Measurements from ENCODE around the gene C1orf50. TPM values are rescaled to one million over a fixed set of nuclear protein-coding genes. Genes with fewer than 3 reads are reported as not detected.
A peak's percentile ranks its signal among the peaks of the same experiment; 100 is the strongest.

Gene C1orf50
- total and polyA plus RNA-seq, 9 donors, result 4.6 to 12.9 (median 8.1) TPM

GRCh38 chr1:42757892-42758275, 9.2 kb upstream of the C1orf50 start:
- H3K27me3 ChIP-seq (ENCODE audit: control insufficient read depth, insufficient read depth, low read length), result no peaks in the 10 kb centered on the region
- no peak overlapping the region for H3K4me3 ChIP-seq (ENCODE audit: low read length)
- DNase-seq, result no peak
- H3K9me3 ChIP-seq (replicated peaks; ENCODE audit: control insufficient read depth, low read depth, low read length), result no peaks in the 10 kb centered on the region
- no peak overlapping the region for H3K27ac ChIP-seq (ENCODE audit: low read length)
- H3K4me1 ChIP-seq (ENCODE audit: control insufficient read depth, insufficient read depth, low read length), result no peaks in the 10 kb centered on the region
- peaks cover 75% of the 10 kb centered on the region for H3K36me3 ChIP-seq (ENCODE audit: control insufficient read depth, insufficient read depth, low read length)

- no peaks in the 10 kb centered on the region for H3K9me3 ChIP-seq (replicated peaks; ENCODE audit: control insufficient read depth, low read depth, low read length)
- H3K36me3 ChIP-seq (ENCODE audit: control insufficient read depth, insufficient read depth, low read length), result peaks cover 72% of the 10 kb centered on the region
- no peak overlapping the region for H3K4me3 ChIP-seq (ENCODE audit: low read length)
- H3K4me1 ChIP-seq (ENCODE audit: control insufficient read depth, insufficient read depth, low read length), result no peaks in the 10 kb centered on the region
- no peak for DNase-seq
- no peaks in the 10 kb centered on the region for H3K27me3 ChIP-seq (ENCODE audit: control insufficient read depth, insufficient read depth, low read length)
- no peak overlapping the region for H3K27ac ChIP-seq (ENCODE audit: low read length)
- 79% methylated on average over 2 of the region's 3 CpGs for WGBS (ENCODE audit: insufficient coverage)
These were observed 8.4 kb upstream of the C1orf50 start for GRCh38 chr1:42758641-42759040.

GRCh38 chr1:42759114-42759513, 7.9 kb upstream of the C1orf50 start:
- no peak for DNase-seq
- Histone ChIP-seq H3K27ac (ENCODE audit: low read length) (no peak overlapping the region), H3K4me1 (ENCODE audit: control insufficient read depth, insufficient read depth, low read length) (peaks cover under 1% of the 10 kb centered on the region), H3K36me3 (ENCODE audit: control insufficient read depth, insufficient read depth, low read length) (peaks cover 68% of the 10 kb centered on the region), H3K4me3 (ENCODE audit: low read length) (no peak overlapping the region), H3K9me3 (replicated peaks; ENCODE audit: control insufficient read depth, low read depth, low read length) (no peaks in the 10 kb centered on the region), H3K27me3 (ENCODE audit: control insufficient read depth, insufficient read depth, low read length) (no peaks in the 10 kb centered on the region)
- 72% methylated on average over 6 of the region's 9 CpGs for whole genome bisulfite sequencing (ENCODE audit: insufficient coverage)

GRCh38 chr1:42761567-42761966, 5.5 kb upstream of the C1orf50 start:
- DNase-seq, result no peak
- Histone ChIP-seq H3K4me3 (ENCODE audit: low read length) (no peak overlapping the region), H3K9me3 (replicated peaks; ENCODE audit: control insufficient read depth, low read depth, low read length) (no peaks in the 10 kb centered on the region), H3K27me3 (ENCODE audit: control insufficient read depth, insufficient read depth, low read length) (no peaks in the 10 kb centered on the region), H3K36me3 (ENCODE audit: control insufficient read depth, insufficient read depth, low read length) (peaks cover 45% of the 10 kb centered on the region), H3K27ac (ENCODE audit: low read length) (no peak overlapping the region), H3K4me1 (ENCODE audit: control insufficient read depth, insufficient read depth, low read length) (peaks cover 9% of the 10 kb centered on the region)
- no CpG with 5 or more reads among the region's 4 CpGs for WGBS (ENCODE audit: insufficient coverage)

- Histone ChIP-seq H3K36me3 (ENCODE audit: control insufficient read depth, insufficient read depth, low read length) (peaks cover 38% of the 10 kb centered on the region), H3K4me3 (ENCODE audit: low read length) (no peak overlapping the region), H3K27ac (ENCODE audit: low read length) (no peak overlapping the region), H3K9me3 (replicated peaks; ENCODE audit: control insufficient read depth, low read depth, low read length) (no peaks in the 10 kb centered on the region), H3K27me3 (ENCODE audit: control insufficient read depth, insufficient read depth, low read length) (no peaks in the 10 kb centered on the region), H3K4me1 (ENCODE audit: control insufficient read depth, insufficient read depth, low read length) (peaks cover 9% of the 10 kb centered on the region)
- DNase-seq, result no peak
- no CpG with 5 or more reads among the region's 5 CpGs for WGBS (ENCODE audit: insufficient coverage)
These were observed 4.8 kb upstream of the C1orf50 start for GRCh38 chr1:42762269-42762668.

GRCh38 chr1:42765269-42765668, 1.8 kb upstream of the C1orf50 start:
- H3K9me3 ChIP-seq (replicated peaks; ENCODE audit: control insufficient read depth, low read depth, low read length), result no peaks in the 10 kb centered on the region
- H3K36me3 ChIP-seq (ENCODE audit: control insufficient read depth, insufficient read depth, low read length), result peaks cover 20% of the 10 kb centered on the region
- peak overlapping the region; percentile 100 for H3K4me3 ChIP-seq (ENCODE audit: low read length)
- DNase-seq, result no peak
- H3K27me3 ChIP-seq (ENCODE audit: control insufficient read depth, insufficient read depth, low read length), result no peaks in the 10 kb centered on the region
- peaks cover 11% of the 10 kb centered on the region for H3K4me1 ChIP-seq (ENCODE audit: control insufficient read depth, insufficient read depth, low read length)
- H3K27ac ChIP-seq (ENCODE audit: low read length), result peak overlapping the region; percentile 93
- 0% methylated on average over 1 of the region's 7 CpGs for WGBS (ENCODE audit: insufficient coverage)

GRCh38 chr1:42765832-42766740, 963 bp upstream of the C1orf50 start:
- under 1% methylated on average over 33 of the region's 44 CpGs for WGBS (ENCODE audit: insufficient coverage)

GRCh38 chr1:42767510-42768000, 506 bp downstream of the C1orf50 start:
- H3K4me3 ChIP-seq (ENCODE audit: low read length), result peak overlapping the region; percentile 100
- H3K27me3 ChIP-seq (ENCODE audit: control insufficient read depth, insufficient read depth, low read length), result no peaks in the 10 kb centered on the region
- H3K36me3 ChIP-seq (ENCODE audit: control insufficient read depth, insufficient read depth, low read length), result peaks cover 8% of the 10 kb centered on the region
- peak overlapping the region; percentile 91 for H3K27ac ChIP-seq (ENCODE audit: low read length)
- DNase-seq, result no peak
- no peaks in the 10 kb centered on the region for H3K9me3 ChIP-seq (replicated peaks; ENCODE audit: control insufficient read depth, low read depth, low read length)
- WGBS (ENCODE audit: insufficient coverage), result under 1% methylated on average over 16 of the region's 23 CpGs
- peaks cover 11% of the 10 kb centered on the region for H3K4me1 ChIP-seq (ENCODE audit: control insufficient read depth, insufficient read depth, low read length)

More at GRCh38 chr1:42765832-42766740, 963 bp upstream of the C1orf50 start:
- peak overlapping the region; percentile 100 for H3K4me3 ChIP-seq (ENCODE audit: low read length)
- H3K9me3 ChIP-seq (replicated peaks; ENCODE audit: control insufficient read depth, low read depth, low read length), result no peaks in the 10 kb centered on the region
- H3K27me3 ChIP-seq (ENCODE audit: control insufficient read depth, insufficient read depth, low read length), result no peaks in the 10 kb centered on the region
- peaks cover 14% of the 10 kb centered on the region for H3K36me3 ChIP-seq (ENCODE audit: control insufficient read depth, insufficient read depth, low read length)
- DNase-seq, result peak; percentile 83
- peak overlapping the region; percentile 93 for H3K27ac ChIP-seq (ENCODE audit: low read length)
- peaks cover 11% of the 10 kb centered on the region for H3K4me1 ChIP-seq (ENCODE audit: control insufficient read depth, insufficient read depth, low read length)

- H3K36me3 ChIP-seq (ENCODE audit: control insufficient read depth, insufficient read depth, low read length), result peaks cover 7% of the 10 kb centered on the region
- no peaks in the 10 kb centered on the region for H3K27me3 ChIP-seq (ENCODE audit: control insufficient read depth, insufficient read depth, low read length)
- H3K27ac ChIP-seq (ENCODE audit: low read length), result no peak overlapping the region
- WGBS (ENCODE audit: insufficient coverage), result no CpG with 5 or more reads among the region's 2 CpGs
- DNase-seq, result no peak
- H3K4me3 ChIP-seq (ENCODE audit: low read length), result peak overlapping the region; percentile 100
- peaks cover 11% of the 10 kb centered on the region for H3K4me1 ChIP-seq (ENCODE audit: control insufficient read depth, insufficient read depth, low read length)
- H3K9me3 ChIP-seq (replicated peaks; ENCODE audit: control insufficient read depth, low read depth, low read length), result no peaks in the 10 kb centered on the region
These were observed 1.1 kb downstream of the C1orf50 start for GRCh38 chr1:42768172-42768571.

GRCh38 chr1:42769811-42770210, 2.8 kb downstream of the C1orf50 start:
- peaks cover 4% of the 10 kb centered on the region for H3K4me1 ChIP-seq (ENCODE audit: control insufficient read depth, insufficient read depth, low read length)
- no CpG with 5 or more reads among the region's 3 CpGs for WGBS (ENCODE audit: insufficient coverage)
- no peaks in the 10 kb centered on the region for H3K27me3 ChIP-seq (ENCODE audit: control insufficient read depth, insufficient read depth, low read length)
- no peaks in the 10 kb centered on the region for H3K9me3 ChIP-seq (replicated peaks; ENCODE audit: control insufficient read depth, low read depth, low read length)
- H3K36me3 ChIP-seq (ENCODE audit: control insufficient read depth, insufficient read depth, low read length), result peaks cover 18% of the 10 kb centered on the region
- DNase-seq, result no peak
- H3K4me3 ChIP-seq (ENCODE audit: low read length), result no peak overlapping the region
- no peak overlapping the region for H3K27ac ChIP-seq (ENCODE audit: low read length)
